Cardiac septum (tissue), 1 donor: Measurements from ENCODE around the gene PRKAR1B. TPM values are rescaled to one million over a fixed set of nuclear protein-coding genes. Genes with fewer than 3 reads are reported as not detected.

Experiments used
- DNase-seq: peaks from one replicate; pipeline ENCODE4 v3.0.0-alpha.2; 2020; ENCODE audit warnings: low spot score
- intact Hi-C: fragments of 100-400 bp; cut with DNase I; formaldehyde crosslinking; loops from one replicate; pipeline ENCODE4 v1.14.0; 2022
- total RNA-seq: library from RNA; stranded (reverse); fragmentation: NEBNext Ultra II Directional; extraction: Animal tissue kit (Norgen Biotek cat#: 25700); gene quantifications from one replicate; pipeline ENCODE4 v1.2.1, GENCODE V29; 2021
- donor health status: DM: no; HTN: no; CAD: no.

PRKAR1B gene
- total RNA-seq, 1 donor from 2014 or later = 13.5 TPM

DNA sequence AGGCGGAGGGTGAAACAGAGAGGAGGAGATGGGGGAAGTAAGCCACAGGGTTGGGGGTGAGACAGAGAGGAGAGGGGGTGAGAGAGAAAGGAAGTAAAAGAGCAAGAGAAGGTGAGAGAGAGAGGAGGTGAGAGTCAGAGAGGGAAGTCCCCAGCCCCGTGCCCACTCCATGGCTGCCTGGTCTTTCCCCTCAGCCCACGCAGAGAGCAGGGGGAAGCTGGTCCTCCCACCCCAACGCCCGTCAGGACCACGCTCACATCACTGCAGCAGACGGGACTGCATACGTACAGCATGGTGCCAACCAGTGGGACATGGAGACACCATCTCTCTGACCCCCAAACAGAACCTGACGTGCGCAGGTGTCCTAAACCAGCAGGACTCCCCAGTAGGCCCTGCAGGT is 195.3 kb downstream of the PRKAR1B start:
- intact Hi-C loops = no loop called here

DNA sequence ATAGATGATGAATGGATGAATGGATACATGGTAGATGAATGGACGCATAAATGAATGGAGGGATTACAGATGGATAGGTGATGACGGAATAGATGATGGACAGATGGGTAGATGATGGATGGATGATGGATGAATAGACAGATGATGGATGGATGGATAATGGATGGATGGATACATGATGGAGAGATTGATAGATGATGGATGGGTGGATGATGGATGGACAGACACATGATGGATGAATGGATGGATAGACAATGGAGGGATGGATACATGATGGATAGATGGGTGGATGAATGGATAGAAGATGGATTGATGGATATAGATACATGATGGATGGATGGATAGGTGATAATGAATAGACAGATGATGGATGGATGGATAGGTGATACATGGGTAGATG is 198.6 kb downstream of the PRKAR1B start:
- intact Hi-C loops = no loop called here
- DNase-seq = no peak

More for the DNA sequence above, 195.3 kb downstream of the PRKAR1B start:
- no peak for DNase-seq

DNA sequence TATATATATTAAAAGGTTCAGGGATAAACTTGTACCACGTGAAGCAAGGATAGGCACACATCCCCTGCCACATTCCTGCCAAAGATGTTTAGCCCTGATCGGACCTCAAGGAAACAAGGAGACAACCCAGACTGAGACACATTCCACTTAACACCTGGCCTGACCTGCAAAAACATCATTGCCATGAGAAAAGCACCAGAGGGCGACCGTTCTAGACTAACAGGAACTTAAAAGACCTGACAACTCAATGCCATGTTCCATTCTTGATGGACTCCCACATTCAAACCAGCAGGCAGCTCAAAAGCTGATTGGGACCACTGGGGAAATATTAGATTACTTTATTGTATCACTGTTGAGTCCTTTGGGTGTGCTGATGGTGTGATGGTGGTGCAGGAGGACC is 199.4 kb downstream of the PRKAR1B start:
- intact Hi-C loops = no loop called here
- DNase-seq = no peak

DNA sequence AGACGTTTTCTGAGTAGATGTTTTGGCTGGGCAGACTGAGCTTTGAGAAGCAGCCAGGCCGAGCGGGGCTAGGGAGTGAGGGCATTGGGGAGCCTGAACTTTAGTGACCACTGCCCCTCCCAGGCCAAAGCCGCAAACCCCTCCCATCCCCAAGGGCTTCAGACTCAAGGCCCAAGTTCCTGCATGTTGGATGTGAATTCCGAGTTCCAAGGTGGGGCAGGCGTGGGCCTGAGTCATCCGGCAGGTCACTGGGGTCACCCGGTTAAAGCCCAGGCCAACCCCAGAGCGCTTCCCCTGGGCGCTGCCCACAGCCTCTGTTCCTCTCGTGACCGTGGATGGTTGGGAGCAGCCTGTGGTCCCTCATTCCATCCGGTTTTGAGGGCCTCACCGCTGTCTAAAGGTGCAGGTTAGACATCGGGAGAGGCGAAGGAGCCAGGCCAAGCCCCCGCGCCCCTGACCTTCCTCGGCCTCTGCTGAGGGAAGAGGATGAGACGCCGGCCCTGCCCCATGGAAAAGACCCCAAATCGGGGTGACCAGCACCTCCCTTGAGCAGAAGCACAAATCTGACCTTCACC is 200.5 kb downstream of the PRKAR1B start:
- intact Hi-C loops = no loop called here
- no peak for DNase-seq

DNA sequence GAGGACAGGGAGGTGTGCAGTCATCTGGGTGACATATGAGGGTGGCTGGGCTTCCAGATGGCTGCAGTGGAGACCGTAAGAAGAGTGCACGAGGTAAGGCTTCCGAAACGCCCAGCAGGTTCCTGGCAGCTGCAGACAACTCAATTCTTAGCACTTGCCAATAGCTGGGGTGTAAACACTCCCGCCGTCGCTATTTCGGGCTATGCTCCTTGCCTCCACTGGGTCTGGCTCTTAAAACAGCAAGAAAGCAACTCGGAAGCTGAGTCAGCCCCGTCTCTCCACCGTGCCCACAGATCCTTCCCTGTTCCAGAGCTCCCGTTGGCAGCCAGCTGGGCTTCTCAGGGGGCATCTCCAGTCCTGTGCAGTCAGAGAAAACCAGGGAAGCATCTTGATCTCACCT is 201.3 kb downstream of the PRKAR1B start:
- intact Hi-C loops = no loop called here
- DNase-seq = no peak

DNA sequence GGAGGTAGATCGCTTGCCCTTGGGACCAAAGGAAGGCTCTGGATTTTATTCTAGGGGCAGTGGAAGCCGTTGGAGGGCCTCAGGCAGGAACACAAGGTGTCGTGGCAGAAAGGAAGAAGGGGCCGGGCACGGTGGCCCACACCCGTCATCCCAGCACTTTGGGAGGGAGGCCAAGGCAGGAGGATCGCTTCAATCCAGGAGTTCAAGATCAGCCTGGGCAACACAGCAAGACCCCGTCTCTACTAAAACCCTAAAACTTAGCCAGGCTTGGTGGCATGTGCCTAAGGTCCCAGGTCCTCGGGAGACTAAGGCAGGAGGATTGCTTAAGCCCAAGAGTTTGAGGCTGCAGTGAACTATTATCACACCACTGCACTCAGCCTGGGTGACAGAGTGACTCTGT is 202.3 kb downstream of the PRKAR1B start:
- no peak for DNase-seq

DNA sequence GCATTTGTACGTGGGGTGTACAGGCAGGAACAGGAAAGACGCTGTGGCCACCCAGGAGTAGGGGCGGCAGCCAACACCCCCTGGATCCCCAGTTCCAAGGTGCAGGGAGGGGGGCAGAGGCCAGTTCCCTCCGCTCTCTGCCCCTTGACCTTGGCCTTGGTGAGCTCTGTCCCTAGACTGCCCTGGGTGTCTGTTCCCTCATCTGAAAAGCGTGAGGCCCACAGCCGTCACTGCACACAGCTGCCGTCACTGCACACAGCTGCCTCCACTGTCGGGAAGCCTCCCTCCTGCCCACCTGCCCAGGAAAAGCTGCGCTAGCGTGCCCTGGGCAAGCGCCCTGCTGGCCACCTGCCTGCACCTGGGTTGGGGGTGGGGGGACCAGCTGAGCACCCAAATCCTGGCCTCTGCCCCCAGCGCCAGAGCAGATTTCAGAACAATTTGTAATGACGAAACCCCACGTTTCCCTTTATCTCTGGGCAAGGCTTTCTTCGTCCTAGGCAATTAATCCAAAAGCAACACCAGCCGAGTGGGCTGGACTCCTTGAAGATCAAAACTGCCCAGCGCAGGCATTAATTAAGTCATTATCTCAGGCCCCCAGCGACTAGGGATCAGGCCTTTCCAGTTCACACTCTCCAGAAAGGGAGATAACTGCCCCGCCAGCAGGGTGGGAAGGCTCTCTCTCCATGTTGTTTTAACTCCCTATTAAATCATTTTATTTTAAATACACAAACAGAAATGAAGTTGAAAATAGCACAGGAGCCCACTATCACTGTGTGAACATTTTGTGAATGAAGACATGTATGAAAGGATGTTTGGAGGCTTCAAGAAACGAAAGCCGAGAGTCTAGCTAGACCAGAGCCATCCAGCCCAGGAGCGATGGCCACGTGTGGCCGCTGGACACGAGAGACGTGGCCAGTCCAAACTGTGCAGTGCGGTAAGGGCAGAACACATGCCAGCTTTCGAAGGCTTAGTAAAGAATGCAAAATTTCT is 203.4 kb downstream of the PRKAR1B start:
- DNase-seq = no peak
- intact Hi-C loops = loop anchor here (2.0 to 5.0 kb wide), 5 partner anchors 13 to 249 kb away; no protein-coding TSS in a partner anchor

More for the DNA sequence above, 202.3 kb downstream of the PRKAR1B start:
- intact Hi-C loops = loop anchor here (5.0 kb wide), 3 partner anchors 43 to 248 kb away; no protein-coding TSS in a partner anchor

DNA sequence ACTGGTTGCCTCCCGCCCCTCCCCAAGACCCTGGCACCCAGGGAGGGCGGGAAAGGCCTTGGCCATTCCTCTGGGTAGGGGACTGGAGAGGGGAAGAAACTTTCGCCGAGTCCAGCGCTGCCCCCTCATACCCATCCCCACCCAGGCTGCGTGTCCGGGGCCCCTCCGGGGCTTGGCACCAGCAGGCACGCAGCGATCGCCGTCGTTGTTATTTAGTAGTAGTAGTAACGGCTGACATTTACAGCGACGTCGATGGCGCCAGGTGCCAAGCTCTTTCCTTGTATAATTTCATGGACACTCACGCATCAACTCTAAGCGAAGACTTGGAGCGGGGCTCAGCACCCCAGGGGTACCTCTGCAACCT is 204.1 kb downstream of the PRKAR1B start:
- no peak for DNase-seq

DNA sequence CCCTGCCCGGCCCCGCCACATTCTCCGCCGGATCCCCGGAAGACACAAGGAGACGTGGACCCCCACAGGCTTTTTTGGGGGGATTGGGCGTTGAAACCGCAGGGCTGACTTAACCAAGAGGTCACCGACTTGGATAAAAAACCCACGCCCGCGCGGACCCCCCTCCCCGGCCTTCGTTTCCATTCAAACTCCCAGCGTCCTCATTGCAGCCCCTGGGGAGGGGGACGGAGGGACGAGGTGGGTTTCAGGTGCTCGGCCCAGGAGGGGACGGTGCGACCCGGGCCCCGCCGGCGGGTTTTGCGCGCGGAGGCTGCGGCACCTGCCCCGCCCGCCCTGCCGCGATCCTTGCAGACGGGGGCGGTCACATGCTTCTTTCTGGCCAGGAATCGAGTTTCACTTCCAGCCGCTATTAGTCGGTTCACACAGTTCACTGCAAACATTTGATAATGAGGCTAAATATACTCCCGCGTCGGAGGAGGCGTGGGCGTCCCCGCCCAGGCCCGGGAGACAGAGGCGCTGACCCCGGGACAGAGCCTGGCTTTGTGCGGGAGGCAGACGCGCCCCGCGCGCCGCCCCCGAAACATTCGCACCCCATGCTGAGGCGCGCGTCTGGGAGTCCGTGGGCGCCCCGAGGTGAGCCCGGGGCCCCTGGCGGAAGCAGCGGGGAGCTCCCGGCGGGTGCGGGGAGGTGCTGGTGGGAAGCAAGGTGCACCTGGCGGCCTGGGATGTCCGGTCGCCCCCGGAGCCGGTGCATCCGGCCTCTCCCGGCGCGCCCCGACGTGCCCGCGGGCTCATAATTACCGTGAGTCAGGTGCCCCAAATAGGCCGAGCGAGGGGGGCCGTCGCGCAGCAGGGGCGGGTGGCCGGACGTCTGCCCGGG is 204.8 kb downstream of the PRKAR1B start:
- intact Hi-C loops = loop anchor here (2.0 to 5.0 kb wide), 5 partner anchors 14 to 250 kb away; no protein-coding TSS in a partner anchor
- DNase-seq = peak; percentile 86

More for the DNA sequence above, 204.1 kb downstream of the PRKAR1B start:
- intact Hi-C loops = loop anchor here (2.0 to 5.0 kb wide), 5 partner anchors 14 to 249 kb away; no protein-coding TSS in a partner anchor

DNA sequence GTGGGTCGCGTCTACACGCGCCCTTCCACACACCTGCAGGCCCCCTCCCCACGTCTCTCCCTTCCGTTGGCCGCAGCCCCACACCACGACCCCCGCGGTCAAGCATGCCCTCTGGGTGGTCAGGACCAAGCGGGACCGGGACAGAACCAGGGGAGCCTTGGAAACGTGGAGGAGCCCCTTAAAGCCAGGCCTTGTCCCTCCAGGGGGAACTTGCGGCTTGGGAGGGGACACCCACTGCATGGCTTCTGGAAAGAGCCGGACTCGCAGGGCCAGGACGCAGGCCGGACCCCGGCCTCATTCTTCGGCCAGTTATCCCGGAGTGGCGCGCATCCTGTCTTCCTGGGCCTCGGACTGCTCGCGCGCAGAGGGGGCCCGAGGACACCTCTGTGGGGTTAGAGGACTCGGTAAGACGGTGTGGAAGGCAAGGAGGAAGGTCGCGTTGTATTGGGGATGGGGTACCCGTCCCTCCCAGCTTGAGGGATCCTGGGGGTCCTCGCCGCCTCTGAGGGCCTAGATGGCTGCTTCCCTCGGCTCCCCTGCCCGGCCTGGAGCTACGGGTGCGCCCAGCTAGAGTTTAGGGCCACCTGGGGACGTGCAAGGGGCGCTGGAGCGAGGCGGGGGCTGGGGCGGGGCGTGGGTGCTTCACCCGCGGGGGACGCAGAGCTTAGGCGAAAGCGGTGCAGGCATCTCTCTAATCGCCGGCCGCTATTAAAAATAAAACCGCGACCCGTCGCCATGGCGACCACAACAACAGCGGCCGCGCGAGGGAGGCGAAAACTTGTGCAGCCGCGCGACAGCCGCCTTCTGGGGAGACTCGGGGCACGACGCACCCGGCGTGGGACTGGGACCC is 205.6 kb downstream of the PRKAR1B start:
- intact Hi-C loops = loop anchor here (2.0 to 5.0 kb wide), 5 partner anchors 15 to 251 kb away; no protein-coding TSS in a partner anchor

DNA sequence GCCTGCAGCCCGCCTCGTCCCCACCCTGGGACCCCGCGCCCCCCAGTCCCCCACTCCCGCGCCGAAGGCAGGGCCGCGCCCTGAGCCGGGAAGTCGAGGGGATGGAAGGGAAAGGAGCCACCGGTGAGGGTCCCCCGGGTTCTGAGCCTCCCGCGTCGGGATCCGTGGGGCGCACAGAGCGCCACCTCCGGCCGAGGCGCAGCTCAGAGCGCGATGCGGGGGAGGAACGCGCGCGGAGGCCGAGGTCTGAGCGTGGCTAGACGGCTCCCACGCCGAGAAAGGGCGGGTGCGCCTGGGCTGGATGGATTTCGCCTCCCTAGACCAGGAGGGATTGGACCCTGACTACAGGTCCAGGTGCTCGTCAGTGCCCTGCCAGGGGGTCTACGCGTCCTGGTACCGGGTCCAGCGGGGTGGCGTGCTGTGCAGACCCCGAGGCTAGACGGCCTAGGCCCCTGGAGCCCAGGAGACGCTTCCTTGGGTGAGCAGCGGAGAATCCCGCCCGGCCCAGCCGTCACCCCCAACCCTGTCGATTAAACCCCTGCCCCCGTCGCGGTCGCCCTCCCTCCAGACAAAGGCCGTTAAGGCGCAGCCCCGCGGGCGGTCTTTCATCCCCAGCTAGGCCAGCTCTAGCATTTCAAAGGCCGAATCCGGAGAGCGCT is 206.4 kb downstream of the PRKAR1B start:
- intact Hi-C loops = loop anchor here (5.0 kb wide), 3 partner anchors 47 to 252 kb away; no protein-coding TSS in a partner anchor
- DNase-seq = no peak

More for the DNA sequence above, 205.6 kb downstream of the PRKAR1B start:
- no peak for DNase-seq

DNA sequence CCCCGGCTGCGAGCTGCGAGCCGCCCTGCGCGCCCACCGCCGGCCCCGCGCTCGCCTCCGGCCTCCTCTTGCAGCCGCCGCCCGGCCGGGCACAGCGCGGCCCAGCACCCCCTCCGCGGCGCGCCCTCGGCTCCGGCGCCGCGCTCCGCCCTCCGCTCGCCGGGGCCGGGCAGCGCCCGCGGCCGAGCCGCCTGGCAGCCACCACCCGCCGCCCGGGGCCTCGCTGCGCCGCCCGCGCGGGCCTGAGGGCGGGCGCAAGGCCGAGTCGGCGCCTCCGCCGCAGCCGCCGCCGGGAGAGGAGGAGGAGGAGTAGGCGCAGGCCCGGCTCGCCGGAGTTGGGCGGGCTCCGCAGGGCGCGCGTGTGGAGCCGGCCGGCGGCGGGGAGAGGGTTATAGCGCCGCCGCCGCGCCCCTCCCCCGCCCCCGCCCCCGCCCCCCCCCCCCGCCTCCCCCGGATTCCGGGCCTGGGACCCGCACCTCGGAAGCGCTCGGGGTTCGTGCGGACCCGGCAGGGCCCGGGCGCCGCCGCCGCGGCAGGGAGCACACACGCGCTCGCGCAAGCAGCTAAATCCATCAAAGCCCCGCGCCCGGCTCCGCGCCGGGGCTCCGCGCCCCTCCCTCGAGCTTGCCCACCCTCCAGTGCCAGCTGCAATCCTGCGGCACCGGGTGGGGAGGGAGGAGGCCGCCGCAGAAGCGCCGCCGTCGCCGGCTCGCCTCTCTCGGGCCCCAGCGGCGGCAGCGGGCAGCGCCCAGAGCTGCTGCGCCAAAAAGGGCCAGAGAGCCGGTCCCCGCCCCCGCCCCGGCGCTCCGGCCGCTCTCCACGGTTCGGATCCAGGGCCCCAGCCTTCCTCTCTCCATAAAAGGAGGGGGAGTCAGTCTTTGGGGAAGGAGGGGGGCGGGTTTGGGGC is 207.3 kb downstream of the PRKAR1B start, which contains the start of gene PDGFA:
PDGFA (minus strand) TSS at position 363 of the 907 bp plus-strand sequence. CDS start 845 bp downstream, outside the sequence.
- intact Hi-C loops = loop anchor here (5.0 kb wide), 3 partner anchors 48 to 253 kb away; no protein-coding TSS in a partner anchor
- DNase-seq = no peak

DNA sequence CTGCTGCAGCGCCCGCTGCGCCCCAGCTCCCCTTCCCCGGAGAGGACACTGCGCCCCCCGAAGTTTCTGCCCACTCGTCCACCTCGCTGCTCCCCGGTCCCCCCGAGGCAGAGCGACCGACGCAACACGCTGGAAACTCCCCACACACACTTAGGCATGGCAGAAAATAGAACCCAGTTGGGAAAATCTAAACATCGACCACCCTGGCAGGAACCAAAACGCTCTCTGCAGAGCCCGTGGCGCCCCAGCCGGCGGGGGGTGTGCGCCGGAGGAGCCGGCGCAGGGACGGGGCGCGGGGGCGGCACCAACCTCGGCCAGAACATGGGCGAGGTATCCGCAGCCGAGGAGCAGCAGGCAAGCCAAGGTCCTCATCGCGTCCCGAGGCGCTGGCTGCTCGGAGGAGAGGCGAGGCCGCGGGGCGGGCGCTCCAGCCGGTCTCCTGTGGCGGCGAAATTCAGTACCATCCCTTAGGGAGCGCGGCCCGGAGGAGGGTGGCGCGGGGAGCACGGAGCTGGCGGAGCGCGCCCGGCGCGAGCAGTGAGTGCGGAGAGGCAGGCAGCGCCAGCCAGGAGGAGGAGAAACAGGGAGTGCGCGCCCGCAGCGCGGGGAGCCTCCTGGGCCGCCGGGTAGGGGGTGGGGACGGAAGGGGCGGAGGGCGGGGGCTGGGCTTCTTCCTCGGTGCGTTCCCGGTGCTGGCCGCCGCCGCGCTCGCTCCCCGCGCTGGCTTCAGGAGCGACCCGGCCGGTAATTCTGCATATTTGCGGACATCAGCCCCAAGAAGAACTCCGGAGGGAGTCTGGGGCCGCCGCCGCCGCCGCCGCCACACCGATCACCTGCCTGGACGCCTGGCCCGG is 208.2 kb downstream of the PRKAR1B start:
- DNase-seq = peak; percentile 89
- intact Hi-C loops = no loop called here

DNA sequence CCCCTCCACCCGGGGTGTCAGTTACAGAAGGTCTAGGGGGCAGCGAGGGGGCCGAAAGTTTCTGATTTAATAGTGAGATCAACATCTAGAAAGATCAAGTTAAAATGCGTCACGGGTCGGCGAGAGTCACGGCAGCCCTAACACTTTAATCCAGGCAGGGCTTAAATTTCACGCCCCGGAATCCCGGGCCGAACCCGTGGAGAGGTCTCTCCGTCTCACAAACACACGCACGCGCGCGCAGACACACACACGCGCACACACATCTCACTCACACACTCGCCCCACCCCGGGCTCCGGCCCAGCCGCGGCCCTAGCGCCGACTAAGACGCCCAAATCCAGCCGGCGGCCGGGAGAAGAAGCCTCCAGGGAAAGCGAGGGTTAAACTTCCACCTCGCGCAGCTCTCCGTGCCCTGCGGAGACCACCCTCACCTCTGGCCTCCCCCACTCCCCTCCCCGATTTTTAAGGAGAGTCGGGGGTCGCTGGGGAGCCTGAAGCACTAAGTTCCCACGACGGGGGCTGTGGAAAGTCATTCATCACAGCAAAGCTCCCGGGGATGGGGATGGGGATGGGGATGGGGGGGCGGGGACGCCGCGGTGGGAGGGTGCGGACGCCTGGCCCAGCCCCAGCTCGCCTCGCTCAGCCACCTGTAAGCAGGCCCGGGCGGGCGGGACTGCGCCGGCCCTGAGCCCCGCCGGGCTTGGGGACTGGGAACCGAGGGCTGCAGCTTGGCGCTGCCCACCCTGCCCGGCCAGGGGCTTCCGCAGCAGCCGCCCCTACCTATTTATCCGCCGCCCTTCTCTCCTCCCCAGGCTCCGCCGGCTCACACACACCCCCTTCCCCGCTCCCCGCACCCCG is 209.1 kb downstream of the PRKAR1B start:
- intact Hi-C loops = no loop called here
- no peak for DNase-seq
